DND-41 (cell line): ENCODE data around the gene FHL2.

Source experiments
- EZH2 ChIP-seq: IDR thresholded peaks from 3 replicates; pipeline ENCODE4 v1.6.1; 2012; ENCODE audit warnings: borderline replicate concordance, low read depth, mild to moderate bottlenecking, moderate library complexity, low read length, inconsistent platforms; ENCODE audit not compliant: severe bottlenecking
- TF ChIP-seq, protein P1 (sequence below): IDR thresholded peaks from 2 replicates; pipeline ENCODE4 v1.5.1; 2012; ENCODE audit warnings: borderline replicate concordance, low read length, moderate library complexity, mild to moderate bottlenecking; ENCODE audit not compliant: poor library complexity, severe bottlenecking; ENCODE audit errors: extremely low read depth

DNA sequence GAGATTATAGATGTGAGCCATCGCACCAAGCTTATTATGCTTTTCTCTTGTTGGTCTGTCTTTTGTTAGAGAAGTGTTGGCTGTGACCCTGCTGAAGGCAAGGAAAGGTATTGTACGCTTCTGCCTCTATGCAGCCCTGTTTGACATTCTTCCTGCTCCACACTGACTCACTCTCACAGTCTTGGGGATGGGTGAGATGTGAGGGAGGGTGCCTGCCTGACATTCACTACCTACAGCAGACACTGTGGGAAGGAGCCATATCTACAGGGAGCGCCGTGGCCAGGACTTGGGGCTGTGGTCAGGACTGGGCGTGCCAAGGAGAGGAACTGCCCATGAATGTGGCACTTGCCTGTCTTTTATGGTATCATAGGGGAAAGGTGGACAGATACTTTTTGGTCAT, 43.9 kb upstream of the FHL2 start:
- TF ChIP-seq, protein P1, sequence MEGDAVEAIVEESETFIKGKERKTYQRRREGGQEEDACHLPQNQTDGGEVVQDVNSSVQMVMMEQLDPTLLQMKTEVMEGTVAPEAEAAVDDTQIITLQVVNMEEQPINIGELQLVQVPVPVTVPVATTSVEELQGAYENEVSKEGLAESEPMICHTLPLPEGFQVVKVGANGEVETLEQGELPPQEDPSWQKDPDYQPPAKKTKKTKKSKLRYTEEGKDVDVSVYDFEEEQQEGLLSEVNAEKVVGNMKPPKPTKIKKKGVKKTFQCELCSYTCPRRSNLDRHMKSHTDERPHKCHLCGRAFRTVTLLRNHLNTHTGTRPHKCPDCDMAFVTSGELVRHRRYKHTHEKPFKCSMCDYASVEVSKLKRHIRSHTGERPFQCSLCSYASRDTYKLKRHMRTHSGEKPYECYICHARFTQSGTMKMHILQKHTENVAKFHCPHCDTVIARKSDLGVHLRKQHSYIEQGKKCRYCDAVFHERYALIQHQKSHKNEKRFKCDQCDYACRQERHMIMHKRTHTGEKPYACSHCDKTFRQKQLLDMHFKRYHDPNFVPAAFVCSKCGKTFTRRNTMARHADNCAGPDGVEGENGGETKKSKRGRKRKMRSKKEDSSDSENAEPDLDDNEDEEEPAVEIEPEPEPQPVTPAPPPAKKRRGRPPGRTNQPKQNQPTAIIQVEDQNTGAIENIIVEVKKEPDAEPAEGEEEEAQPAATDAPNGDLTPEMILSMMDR, result no peak
- no peak for TF ChIP-seq EZH2
